SK-N-SH (cell line): Measurements from ENCODE around the gene NUDT1. TPM values are rescaled to one million over a fixed set of nuclear protein-coding genes. Genes with fewer than 3 reads are reported as not detected.

Source experiments
- CTCF ChIA-PET: fragments of 300-600, 350-600 bp; formaldehyde crosslinking; extraction: SDS; loops from one replicate; lab custom pipeline; 2021; lab: Yijun Ruan, JAX
- POLR2A ChIA-PET: fragments of 350-600 bp; sonication (Branson Sonifier 250); formaldehyde crosslinking; extraction: SDS; loops from one replicate; lab custom pipeline; 2020; ENCODE audit warnings: antibody characterized with exemption, inconsistent platforms; lab: Yijun Ruan, JAX
- DNase-seq: peaks from one replicate; pipeline ENCODE4 v3.0.0; 2012
- H2AFZ ChIP-seq: fragments of 200-600 bp; sonication (generic); 2 replicates; pipeline ENCODE4 v1.8.1; 2016; ENCODE audit warnings: antibody characterized with exemption, mild to moderate bottlenecking, low read depth
- H3F3A ChIP-seq: fragments of 200-600 bp; sonication (generic); replicated peaks from 2 replicates; pipeline ENCODE3; 2016; ENCODE audit warnings: antibody characterized with exemption, mild to moderate bottlenecking; ENCODE audit not compliant: insufficient read depth
- H3K27ac ChIP-seq, 2 experiments: fragments of 200-500 bp in 1 of 2; fragments of 200-600 bp in 1 of 2; sonication (Bioruptor generic) in 1 of 2; sonication (generic), shearing (Covaris generic) in 1 of 2; 2 replicates each; pipeline versions ENCODE4 v1.5.1 to v1.6.1; 2014 to 2016; ENCODE audit warnings: low read depth in 2 of 2, inconsistent platforms in 1 of 2, low read length in 1 of 2, mild to moderate bottlenecking in 1 of 2, mixed read lengths in 1 of 2
- H3K27me3 ChIP-seq: fragments of 200-600 bp; sonication (generic), shearing (Covaris generic); 2 replicates; pipeline ENCODE4 v1.6.1; 2016; ENCODE audit warnings: mixed run types; ENCODE audit not compliant: insufficient read depth
- H3K36me3 ChIP-seq, 2 experiments: fragments of 200-500 bp in 1 of 2; fragments of 200-600 bp in 1 of 2; sonication (Bioruptor generic) in 1 of 2; sonication (generic) in 1 of 2; replicated peaks in 1 of 2; 2 replicates each; pipeline versions ENCODE3 to v1.5.1; 2014 to 2016; ENCODE audit warnings: low read length in 1 of 2, mild to moderate bottlenecking in 1 of 2; ENCODE audit not compliant: insufficient read depth in 2 of 2, control insufficient read depth in 1 of 2
- H3K4me1 ChIP-seq, 2 experiments: fragments of 200-500 bp in 1 of 2; fragments of 200-600 bp in 1 of 2; sonication (Bioruptor generic) in 1 of 2; sonication (generic), shearing (Covaris generic) in 1 of 2; 2 replicates each; pipeline versions ENCODE4 v1.5.1 to v1.6.1; 2014 to 2016; ENCODE audit warnings: low read depth in 1 of 2, low read length in 1 of 2, mixed run types in 1 of 2; ENCODE audit not compliant: insufficient read depth in 2 of 2, control insufficient read depth in 1 of 2
- H3K4me2 ChIP-seq: fragments of 200-600 bp; sonication (generic), shearing (Covaris generic); 2 replicates; pipeline ENCODE4 v1.6.1; 2017; ENCODE audit warnings: mixed run types
- H3K4me3 ChIP-seq, 2 experiments: fragments of 200-500 bp in 1 of 2; fragments of 200-600 bp in 1 of 2; sonication (Bioruptor generic) in 1 of 2; sonication (generic), shearing (Covaris generic) in 1 of 2; 2 replicates each; pipeline versions ENCODE4 v1.5.1 to v1.8.1; 2014 to 2016; ENCODE audit warnings: low read depth in 2 of 2, inconsistent platforms in 1 of 2, low read length in 1 of 2, mild to moderate bottlenecking in 1 of 2, mixed read lengths in 1 of 2, moderate library complexity in 1 of 2
- H3K79me2 ChIP-seq: fragments of 200-600 bp; sonication (generic); 2 replicates; pipeline ENCODE4 v1.8.1; 2017; ENCODE audit warnings: mild to moderate bottlenecking; ENCODE audit not compliant: insufficient read depth
- H3K9ac ChIP-seq: fragments of 200-600 bp; sonication (generic); 2 replicates; pipeline ENCODE4 v1.6.1; 2017; ENCODE audit warnings: mixed run types
- H3K9me2 ChIP-seq: fragments of 200-600 bp; sonication (generic); 2 replicates; pipeline ENCODE4 v1.6.1; 2017; ENCODE audit warnings: mixed run types
- H3K9me3 ChIP-seq: fragments of 200-600 bp; sonication (generic); 2 replicates; pipeline ENCODE4 v1.6.1; 2017; ENCODE audit warnings: mixed run types, mild to moderate bottlenecking, moderate library complexity
- H4K20me1 ChIP-seq: fragments of 200-600 bp; sonication (generic); 2 replicates; pipeline ENCODE4 v1.6.1; 2017; ENCODE audit warnings: mild to moderate bottlenecking, mixed run types; ENCODE audit not compliant: insufficient read depth
- CHD2 ChIP-seq: fragments of 150-350 bp; IDR thresholded peaks from 2 replicates; pipeline ENCODE4 v1.6.1; 2018; ENCODE audit warnings: low read length; ENCODE audit not compliant: partially characterized antibody
- EP300 ChIP-seq, 2 experiments: IDR thresholded peaks; 2 replicates each; pipeline versions ENCODE4 v1.4.0 to v1.6.1; 2012; ENCODE audit warnings: borderline replicate concordance in 1 of 2, low read depth in 1 of 2, low read length in 1 of 2
- FOXJ3 ChIP-seq: sonication (generic); formaldehyde crosslinking; IDR thresholded peaks from 2 replicates; pipeline ENCODE4 v1.5.1; 2020; ENCODE audit warnings: mild to moderate bottlenecking, missing genetic modification reagents
- FOXM1 ChIP-seq: IDR thresholded peaks from 2 replicates; pipeline ENCODE4 v1.4.0; 2012; ENCODE audit warnings: low read depth, mild to moderate bottlenecking
- GABPA ChIP-seq: IDR thresholded peaks from 2 replicates; pipeline ENCODE4 v1.4.0; 2012; ENCODE audit warnings: low read depth, mild to moderate bottlenecking
- MEF2A ChIP-seq: IDR thresholded peaks from 2 replicates; pipeline ENCODE4 v1.4.0; 2012; ENCODE audit warnings: low read depth, borderline replicate concordance
- MXI1 ChIP-seq: IDR thresholded peaks from 2 replicates; pipeline ENCODE4 v1.6.1; 2012; ENCODE audit warnings: mild to moderate bottlenecking, low read depth, low read length, improper control_type of control experiment
- NRF1 ChIP-seq: IDR thresholded peaks from 2 replicates; pipeline ENCODE4 v1.6.1; 2012; ENCODE audit warnings: low read depth, mild to moderate bottlenecking, low read length
- POLR2AphosphoS5 ChIP-seq: IDR thresholded peaks from 2 replicates; pipeline ENCODE4 v1.6.1; 2012; ENCODE audit warnings: low read depth, low read length
- SIN3A ChIP-seq: IDR thresholded peaks from 2 replicates; pipeline ENCODE4 v1.6.1; 2012; ENCODE audit warnings: low read depth, mild to moderate bottlenecking, low read length, moderate library complexity, borderline replicate concordance
- SMC3 ChIP-seq: IDR thresholded peaks from 2 replicates; pipeline ENCODE4 v1.6.1; 2012; ENCODE audit warnings: low read depth, low read length, improper control_type of control experiment
- TCF12 ChIP-seq: IDR thresholded peaks from 2 replicates; pipeline ENCODE4 v1.4.0; 2012
- TEAD4 ChIP-seq: IDR thresholded peaks from 2 replicates; pipeline ENCODE4 v1.4.0; 2012; ENCODE audit warnings: mild to moderate bottlenecking, borderline replicate concordance; ENCODE audit not compliant: insufficient read depth
- YY1 ChIP-seq: IDR thresholded peaks from 2 replicates; pipeline ENCODE4 v1.4.0; 2012; ENCODE audit warnings: low read depth, mild to moderate bottlenecking
- WGBS: methylation state at CpG from one replicate; pipeline ENCODE4 v1.1.6; 2017; ENCODE audit warnings: low lambda C conversion rate; 5-methylcytosine and 5-hydroxymethylcytosine counted together
- polyA plus RNA-seq, 3 experiments: library from polyadenylated mRNA; depleted of rRNA; stranded (reverse); fragments of >200 nt; gene quantifications; 2 replicates each; pipeline ENCODE4 v1.2.3, GENCODE V29; 2012
- TF ChIP-seq, protein P1 (sequence below): IDR thresholded peaks from 2 replicates; pipeline ENCODE4; 2012
- TF ChIP-seq, protein P2 (sequence below): fragments of 200-600 bp; sonication (generic); IDR thresholded peaks from 2 replicates; pipeline ENCODE4 v1.6.1; 2017; ENCODE audit warnings: antibody characterized with exemption, mild to moderate bottlenecking, moderate library complexity
- TF ChIP-seq, protein P3 (sequence below): IDR thresholded peaks from 2 replicates; pipeline ENCODE4 v1.4.0; 2012; ENCODE audit warnings: low read depth, borderline replicate concordance

NUDT1 gene
- polyA plus RNA-seq, 1 of the 3 experiments (the other 2 are of a cell fraction): 98.1 TPM

DNA sequence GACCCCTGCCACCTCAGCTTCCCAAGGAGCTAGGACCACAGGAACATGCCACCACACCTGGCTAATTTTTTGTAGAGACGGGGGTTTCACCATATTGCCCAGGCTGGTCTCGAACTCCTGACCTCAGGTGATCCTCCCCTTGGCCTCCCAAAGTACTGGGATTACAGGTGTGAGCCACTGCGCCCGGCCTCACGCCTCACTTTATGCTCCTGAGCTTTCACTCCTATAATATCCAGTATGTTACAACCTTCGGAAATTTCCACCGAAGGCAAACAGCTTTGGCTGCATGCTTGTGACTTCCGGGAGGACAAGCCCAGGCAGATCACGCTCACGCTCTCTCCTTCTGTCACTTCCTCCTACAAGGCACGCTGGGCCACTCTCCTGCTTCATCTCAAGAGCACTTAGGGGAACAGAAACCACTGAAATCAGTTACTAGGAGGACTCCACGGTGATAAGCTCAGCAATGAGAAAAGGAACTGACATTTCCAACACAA, 4.9 kb upstream of the NUDT1 start:
- no peak for DNase-seq
- H3K9me2 ChIP-seq: no peaks in the 10 kb centered on the region
- TF ChIP-seq, protein P1, sequence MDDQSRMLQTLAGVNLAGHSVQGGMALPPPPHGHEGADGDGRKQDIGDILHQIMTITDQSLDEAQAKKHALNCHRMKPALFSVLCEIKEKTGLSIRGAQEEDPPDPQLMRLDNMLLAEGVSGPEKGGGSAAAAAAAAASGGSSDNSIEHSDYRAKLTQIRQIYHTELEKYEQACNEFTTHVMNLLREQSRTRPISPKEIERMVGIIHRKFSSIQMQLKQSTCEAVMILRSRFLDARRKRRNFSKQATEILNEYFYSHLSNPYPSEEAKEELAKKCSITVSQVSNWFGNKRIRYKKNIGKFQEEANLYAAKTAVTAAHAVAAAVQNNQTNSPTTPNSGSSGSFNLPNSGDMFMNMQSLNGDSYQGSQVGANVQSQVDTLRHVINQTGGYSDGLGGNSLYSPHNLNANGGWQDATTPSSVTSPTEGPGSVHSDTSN: no peak
- TF ChIP-seq, protein P2, sequence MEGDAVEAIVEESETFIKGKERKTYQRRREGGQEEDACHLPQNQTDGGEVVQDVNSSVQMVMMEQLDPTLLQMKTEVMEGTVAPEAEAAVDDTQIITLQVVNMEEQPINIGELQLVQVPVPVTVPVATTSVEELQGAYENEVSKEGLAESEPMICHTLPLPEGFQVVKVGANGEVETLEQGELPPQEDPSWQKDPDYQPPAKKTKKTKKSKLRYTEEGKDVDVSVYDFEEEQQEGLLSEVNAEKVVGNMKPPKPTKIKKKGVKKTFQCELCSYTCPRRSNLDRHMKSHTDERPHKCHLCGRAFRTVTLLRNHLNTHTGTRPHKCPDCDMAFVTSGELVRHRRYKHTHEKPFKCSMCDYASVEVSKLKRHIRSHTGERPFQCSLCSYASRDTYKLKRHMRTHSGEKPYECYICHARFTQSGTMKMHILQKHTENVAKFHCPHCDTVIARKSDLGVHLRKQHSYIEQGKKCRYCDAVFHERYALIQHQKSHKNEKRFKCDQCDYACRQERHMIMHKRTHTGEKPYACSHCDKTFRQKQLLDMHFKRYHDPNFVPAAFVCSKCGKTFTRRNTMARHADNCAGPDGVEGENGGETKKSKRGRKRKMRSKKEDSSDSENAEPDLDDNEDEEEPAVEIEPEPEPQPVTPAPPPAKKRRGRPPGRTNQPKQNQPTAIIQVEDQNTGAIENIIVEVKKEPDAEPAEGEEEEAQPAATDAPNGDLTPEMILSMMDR: no peak
- no peak for TF ChIP-seq FOXM1
- no peak for TF ChIP-seq MEF2A
- TF ChIP-seq MXI1: no peak
- TF ChIP-seq FOXJ3 (CRISPR knock-in tag): no peak
- no peak for TF ChIP-seq YY1
- TF ChIP-seq, protein P3, sequence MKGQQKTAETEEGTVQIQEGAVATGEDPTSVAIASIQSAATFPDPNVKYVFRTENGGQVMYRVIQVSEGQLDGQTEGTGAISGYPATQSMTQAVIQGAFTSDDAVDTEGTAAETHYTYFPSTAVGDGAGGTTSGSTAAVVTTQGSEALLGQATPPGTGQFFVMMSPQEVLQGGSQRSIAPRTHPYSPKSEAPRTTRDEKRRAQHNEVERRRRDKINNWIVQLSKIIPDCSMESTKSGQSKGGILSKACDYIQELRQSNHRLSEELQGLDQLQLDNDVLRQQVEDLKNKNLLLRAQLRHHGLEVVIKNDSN: no peak
- TF ChIP-seq TCF12: no peak
- no peak for TF ChIP-seq EP300 (IDR thresholded peaks at IDR 0.05; ENCODE audit: borderline replicate concordance in 1 of 2, low read depth in 1 of 2, low read length in 1 of 2)
- no peak for TF ChIP-seq POLR2AphosphoS5
- no peak for TF ChIP-seq NRF1
- no peak for TF ChIP-seq SMC3
- no peak for TF ChIP-seq CHD2
- TF ChIP-seq GABPA: no peak
- H4K20me1 ChIP-seq: 0 out of 2 replicates have a peak, but pooled peaks cover 6% of the 10 kb centered on the region
- ChIA-PET CTCF (interaction anchor here (1.5 to 2.0 kb wide), 3 partner anchors 11 to 214 kb away, joined by 4 to 8 read pairs (median 5); no protein-coding TSS in a partner anchor), POLR2A (no interaction called here)
- peaks cover 30% of the 10 kb centered on the region for H3F3A ChIP-seq
- H3K4me1 ChIP-seq: peaks cover 0 to 10% of the 10 kb centered on the region in 2 experiments; a peak in 1 of 4 replicates
- no peak overlapping the region for H3K27ac ChIP-seq
- H2AFZ ChIP-seq: no peak overlapping the region
- 94% methylated on average over 12 of the region's 12 CpGs for WGBS
- peaks cover 62% of the 10 kb centered on the region for H3K79me2 ChIP-seq
- no peak overlapping the region for H3K4me3 ChIP-seq
- peaks cover 48% of the 10 kb centered on the region in 2 experiments for H3K36me3 ChIP-seq
- H3K9ac ChIP-seq: no peak overlapping the region
- no peaks in the 10 kb centered on the region for H3K27me3 ChIP-seq
- H3K9me3 ChIP-seq: no peaks in the 10 kb centered on the region
- no peak overlapping the region for H3K4me2 ChIP-seq

DNA sequence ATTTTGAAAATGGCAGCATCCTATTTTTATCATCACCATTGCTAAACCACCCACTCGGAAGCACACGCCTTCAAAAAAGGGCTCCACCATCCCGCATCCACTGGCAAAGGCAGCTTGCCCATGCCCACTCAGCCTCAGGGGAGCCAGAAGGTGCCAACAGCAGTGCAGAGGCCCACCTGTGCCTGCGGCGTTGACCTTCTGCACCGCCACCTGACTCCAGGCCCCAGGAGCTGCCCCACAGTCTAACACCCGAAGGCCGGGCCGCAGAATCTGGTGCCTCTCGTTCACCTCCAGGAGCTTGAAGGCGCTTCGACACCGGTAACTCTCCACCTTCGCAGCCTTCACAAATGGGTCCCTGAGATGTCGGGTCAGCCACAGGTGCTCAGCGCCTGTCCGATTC, 2.8 kb upstream of the NUDT1 start:
- POLR2A ChIA-PET: no interaction called here
- 99% methylated on average over 17 of the region's 17 CpGs for WGBS
- peaks cover 45 to 47% of the 10 kb centered on the region in 2 experiments for H3K36me3 ChIP-seq
- no peak overlapping the region for H2AFZ ChIP-seq
- H3K4me3 ChIP-seq: no peak overlapping the region
- CTCF ChIA-PET: interaction anchor here (0.8 to 1.1 kb wide), 4 partner anchors 8 to 132 kb away, joined by 3 to 6 read pairs (median 4); no protein-coding TSS in a partner anchor
- H3F3A ChIP-seq: peaks cover 21% of the 10 kb centered on the region
- no peak overlapping the region for H3K27ac ChIP-seq
- H3K79me2 ChIP-seq: peaks cover 76% of the 10 kb centered on the region
- TF ChIP-seq CHD2: no peak
- no peak for TF ChIP-seq TEAD4
- TF ChIP-seq, protein P1: no peak
- TF ChIP-seq, protein P3: no peak
- TF ChIP-seq SIN3A: no peak
- H3K4me2 ChIP-seq: no peak overlapping the region
- 0 out of 2 replicates have a peak, but pooled peaks cover 6% of the 10 kb centered on the region for H4K20me1 ChIP-seq
- H3K9me3 ChIP-seq: no peaks in the 10 kb centered on the region
- H3K27me3 ChIP-seq: no peaks in the 10 kb centered on the region
- H3K9me2 ChIP-seq: no peaks in the 10 kb centered on the region
- DNase-seq: no peak
- peaks cover 0 to 16% of the 10 kb centered on the region in 2 experiments; a peak in 1 of 4 replicates for H3K4me1 ChIP-seq
- no peak overlapping the region for H3K9ac ChIP-seq
